HEK293 (cell line): ENCODE measurements around the gene HLX.

Source experiments
- CTCF ChIP-seq: fragments of 450-650 bp; formaldehyde crosslinking; IDR thresholded peaks from 2 replicates; pipeline ENCODE4 v1.5.1; 2016; ENCODE audit warnings: missing biosample characterization, missing genetic modification characterization
- KLF9 ChIP-seq: fragments of 450-650 bp; formaldehyde crosslinking; IDR thresholded peaks from 2 replicates; pipeline ENCODE4 v1.5.1; 2016; ENCODE audit warnings: missing biosample characterization, missing genetic modification characterization, low read depth
- ZNF133 ChIP-seq: fragments of 450-650 bp; formaldehyde crosslinking; IDR thresholded peaks from 2 replicates; pipeline ENCODE4 v1.5.1; 2016; ENCODE audit warnings: missing biosample characterization, missing genetic modification characterization

DNA sequence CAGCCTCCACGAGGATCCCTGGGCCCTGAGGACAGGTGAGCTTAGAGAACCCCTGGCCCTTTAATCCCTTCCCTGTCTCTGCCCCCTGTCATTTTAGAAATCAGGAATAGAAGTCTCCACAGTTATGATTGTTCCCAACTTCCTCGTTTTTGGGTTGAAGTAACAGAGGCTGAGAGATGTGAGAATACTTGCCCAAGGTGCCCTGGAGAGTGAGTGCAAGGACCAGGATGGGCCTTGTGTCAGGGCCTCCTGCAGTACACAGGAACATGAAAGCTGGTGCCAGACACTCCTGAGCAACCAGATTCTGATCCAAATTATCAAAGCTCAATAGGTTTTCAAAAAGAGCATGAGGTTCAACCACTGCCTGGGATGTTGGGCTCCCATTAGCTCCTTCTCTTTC is 10.1 kb downstream of the HLX start:
- TF ChIP-seq CTCF (tag by site-specific recombination): no peak
- TF ChIP-seq ZNF133 (tag by site-specific recombination): no peak
- no peak for TF ChIP-seq KLF9 (tag by site-specific recombination)
